MCF 10A (cell line): ENCODE results near the gene FRY. TPM values are rescaled to one million over a fixed set of nuclear protein-coding genes. Genes with fewer than 3 reads are reported as not detected.

Experiments used
- BruUV-seq: library from RNA; stranded (reverse); fragments of 400-500 nt; replicated peaks from 2 replicates; lab custom pipeline; 2021; lab: Mats Ljungman, UMichigan
- CTCF ChIA-PET: fragments of 300-600 bp; sonication (Branson Sonifier 250); formaldehyde crosslinking; extraction: SDS; loops from one replicate; lab custom pipeline; 2021; ENCODE audit warnings: antibody characterized with exemption, inconsistent platforms; lab: Yijun Ruan, JAX
- POLR2A ChIA-PET: fragments of 300-600, 350-650 bp; sonication (Branson Sonifier 250); formaldehyde crosslinking; extraction: SDS; loops from one replicate; lab custom pipeline; 2020; ENCODE audit warnings: antibody characterized with exemption, inconsistent platforms; lab: Yijun Ruan, JAX
- DNase-seq: peaks from one replicate; pipeline ENCODE4 v3.0.0-alpha.2; 2018; ENCODE audit not compliant: unreplicated experiment
- H3K27ac Mint-ChIP-seq: one replicate; pipeline ENCODE4 v1.8.0; 2022; ENCODE audit warnings: mild to moderate bottlenecking, low read depth, mixed read lengths; ENCODE audit not compliant: unreplicated experiment
- H3K27me3 Mint-ChIP-seq: one replicate; pipeline ENCODE4 v1.8.0; 2022; ENCODE audit warnings: mixed read lengths; ENCODE audit not compliant: insufficient read depth, unreplicated experiment
- H3K36me3 Mint-ChIP-seq: one replicate; pipeline ENCODE4 v1.8.0; 2022; ENCODE audit warnings: mild to moderate bottlenecking, moderate library complexity, mixed read lengths; ENCODE audit not compliant: insufficient read depth, unreplicated experiment
- H3K4me1 Mint-ChIP-seq: one replicate; pipeline ENCODE4 v1.8.0; 2022; ENCODE audit warnings: mixed read lengths; ENCODE audit not compliant: insufficient read depth, unreplicated experiment
- H3K4me3 Mint-ChIP-seq: one replicate; pipeline ENCODE4 v1.8.0; 2022; ENCODE audit warnings: mild to moderate bottlenecking, moderate library complexity, mixed read lengths; ENCODE audit not compliant: unreplicated experiment
- H3K9me3 Mint-ChIP-seq: one replicate; pipeline ENCODE4 v1.8.0; 2022; ENCODE audit warnings: mixed read lengths; ENCODE audit not compliant: unreplicated experiment
- CTCF ChIP-seq: fragments of 200-600 bp; IDR thresholded peaks from one replicate; pipeline ENCODE4 v1.8.0; 2022; ENCODE audit warnings: antibody characterized with exemption, mild to moderate bottlenecking; ENCODE audit not compliant: unreplicated experiment
- intact Hi-C: fragments of 100-400 bp; cut with micrococcal nuclease; formaldehyde crosslinking; loops from 2 replicates; pipeline ENCODE4 v1.14.1; 2022
- total RNA-seq: library from RNA; stranded (reverse); gene quantifications from 2 replicates; pipeline ENCODE4 v1.2.3, GENCODE V29; 2022

The FRY gene
- total RNA-seq, 1 experiment from 2014 or later, result 8.9 TPM

GRCh38 chr13:32009362-32009761 lies 22.2 kb upstream of the FRY start:
- H3K27ac Mint-ChIP-seq, result no peak overlapping the region
- H3K4me3 Mint-ChIP-seq, result no peak overlapping the region
- no peaks in the 10 kb centered on the region for H3K9me3 Mint-ChIP-seq
- no peaks in the 10 kb centered on the region for H3K36me3 Mint-ChIP-seq
- H3K27me3 Mint-ChIP-seq, result no peaks in the 10 kb centered on the region
- TF ChIP-seq CTCF, result no peak
- intact Hi-C loops, result no loop called here
- POLR2A ChIA-PET, result interaction anchor here (0.6 kb wide), 2 partner anchors 120 to 518 kb away, joined by 3 to 5 read pairs; no protein-coding TSS in a partner anchor
- CTCF ChIA-PET, result interaction anchor here (0.6 to 1.6 kb wide), 4 partner anchors 13 to 459 kb away, joined by 3 to 4 read pairs (median 4); no protein-coding TSS in a partner anchor
- DNase-seq, result no peak
- no TSS peak for BruUV-seq
- H3K4me1 Mint-ChIP-seq, result no peaks in the 10 kb centered on the region

GRCh38 chr13:32010136-32010535 lies 21.4 kb upstream of the FRY start:
- TF ChIP-seq CTCF, result no peak
- intact Hi-C loops, result loop anchor here (10.0 kb wide), 1 partner anchor 105 kb away; no protein-coding TSS in a partner anchor

DNA sequence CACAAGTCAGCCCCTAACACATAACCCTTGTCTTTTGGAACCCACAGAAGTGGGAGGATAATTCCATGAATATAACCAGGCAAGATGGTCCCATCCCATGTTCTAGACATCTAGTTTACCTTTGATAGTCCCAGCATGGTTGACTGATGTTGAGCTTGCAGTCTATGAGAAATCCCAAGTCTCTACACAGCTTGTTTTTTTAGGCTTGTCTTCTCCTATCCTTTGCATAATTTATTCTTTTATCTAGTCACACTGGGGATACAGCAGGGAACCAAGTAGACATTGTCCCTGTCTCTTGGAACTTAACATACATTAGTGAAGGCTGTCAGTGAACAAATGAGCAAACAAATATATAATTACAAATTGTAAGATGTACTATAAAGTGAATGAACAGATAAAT lies 19.6 kb upstream of the FRY start:
- intact Hi-C loops, result loop anchor here (10.0 kb wide), 1 partner anchor 107 kb away; no protein-coding TSS in a partner anchor
- no peak for DNase-seq
- Mint-ChIP-seq H3K4me3 (no peak overlapping the region), H3K36me3 (no peaks in the 10 kb centered on the region), H3K27ac (no peak overlapping the region), H3K27me3 (no peaks in the 10 kb centered on the region), H3K9me3 (no peaks in the 10 kb centered on the region), H3K4me1 (no peaks in the 10 kb centered on the region)
- CTCF ChIA-PET, result interaction anchor here (1.9 kb wide), 1 partner anchor 11 kb away, joined by 7 read pairs; no protein-coding TSS in a partner anchor
- TF ChIP-seq CTCF, result no peak
- POLR2A ChIA-PET, result no interaction called here
- no TSS peak for BruUV-seq

More at GRCh38 chr13:32010136-32010535, 21.4 kb upstream of the FRY start:
- no TSS peak for BruUV-seq
- Mint-ChIP-seq H3K9me3 (no peaks in the 10 kb centered on the region), H3K4me1 (no peaks in the 10 kb centered on the region), H3K27ac (no peak overlapping the region), H3K4me3 (no peak overlapping the region), H3K36me3 (no peaks in the 10 kb centered on the region), H3K27me3 (no peaks in the 10 kb centered on the region)
- DNase-seq, result no peak
- ChIA-PET POLR2A (interaction anchor here (0.6 to 1.2 kb wide), 4 partner anchors 8 to 517 kb away, joined by 3 to 5 read pairs (median 3); partner anchors contain the start of genes BRCA2 and ZAR1L), CTCF (interaction anchor here (0.6 to 1.6 kb wide), 4 partner anchors 12 to 459 kb away, joined by 3 to 4 read pairs (median 4); no protein-coding TSS in a partner anchor)

DNA sequence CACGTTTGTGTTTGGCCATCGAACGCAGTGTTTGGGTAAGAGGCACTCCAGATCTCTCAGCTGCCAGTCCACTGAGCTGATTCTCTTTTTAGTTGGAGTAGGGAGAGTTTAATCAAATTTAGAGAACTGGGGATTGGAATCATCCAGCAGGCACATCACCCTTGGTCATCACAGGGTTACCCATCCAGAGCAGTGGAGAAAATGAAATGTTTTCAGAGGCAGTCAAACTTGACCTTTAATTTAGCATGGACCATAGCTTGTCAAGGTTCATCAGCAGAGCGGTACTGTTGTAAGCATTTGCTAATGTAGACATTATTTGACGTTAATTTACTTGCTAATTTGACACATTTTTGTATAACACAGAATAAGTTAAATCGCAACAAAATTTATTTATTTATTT lies 18.4 kb upstream of the FRY start:
- Mint-ChIP-seq H3K36me3 (no peaks in the 10 kb centered on the region), H3K27me3 (no peaks in the 10 kb centered on the region), H3K9me3 (no peaks in the 10 kb centered on the region), H3K4me3 (no peak overlapping the region), H3K27ac (no peak overlapping the region), H3K4me1 (no peaks in the 10 kb centered on the region)
- BruUV-seq, result no TSS peak
- TF ChIP-seq CTCF, result no peak
- CTCF ChIA-PET, result interaction anchor here (0.8 to 1.9 kb wide), 2 partner anchors 10 to 103 kb away, joined by 3 to 7 read pairs; no protein-coding TSS in a partner anchor
- no peak for DNase-seq
- POLR2A ChIA-PET, result no interaction called here
- intact Hi-C loops, result loop anchor here (10.0 kb wide), 1 partner anchor 108 kb away; no protein-coding TSS in a partner anchor
